ENCODE results near the gene DTNA. TPM values are rescaled to one million over a fixed set of nuclear protein-coding genes. Genes with fewer than 3 reads are reported as not detected.
A peak's percentile ranks its signal among the peaks of the same experiment; 100 is the strongest.

DTNA gene
- total RNA-seq, 3 donors from 2014 or later (not counting 1 experiment from before 2014, with no cell fraction given): 0.33 TPM; not detected in 2

DNA sequence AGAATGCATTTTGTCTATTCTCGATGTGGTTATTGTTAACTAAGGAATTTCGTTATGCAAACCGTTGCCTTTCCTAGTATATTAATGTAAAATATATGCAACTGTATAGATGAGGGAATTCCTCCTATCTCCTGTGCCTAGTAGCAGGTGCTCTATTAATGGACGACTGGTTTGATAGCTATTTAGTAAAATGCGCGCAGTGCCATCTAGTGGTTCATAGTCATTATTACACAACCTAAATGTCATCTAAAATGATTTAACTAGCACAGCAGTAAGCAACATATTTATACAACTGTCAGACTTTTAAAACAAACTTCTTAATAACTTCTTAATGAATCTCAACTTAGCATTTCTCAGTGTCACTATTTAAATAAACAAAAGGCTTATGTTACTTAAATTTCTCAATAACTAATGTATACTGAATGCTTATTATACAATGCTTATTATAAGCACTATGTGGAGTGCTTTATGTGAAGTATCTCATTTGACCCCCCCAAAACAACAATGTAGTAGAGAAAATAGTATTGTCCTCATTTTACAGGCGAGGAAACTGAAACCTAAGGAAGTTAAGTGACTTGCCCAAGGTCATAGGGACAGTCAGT lies 77.9 kb downstream of the DTNA start:
- ATAC-seq (peak; percentile 75 to 88 (median 80)), DNase-seq (peak in 1 of 2 donors; percentile 71)
- no peaks in the 10 kb centered on the region for H3K36me3 ChIP-seq (ENCODE audit: control insufficient read depth, insufficient read depth, low read length)
- H3K4me3 Mint-ChIP-seq: no peak overlapping the region
- no peaks in the 10 kb centered on the region for H3K9me3 Mint-ChIP-seq
- no peak overlapping the region for H3K27ac Mint-ChIP-seq
- H3K4me3 ChIP-seq (ENCODE audit: low read length): no peak overlapping the region
- H3K27me3 Mint-ChIP-seq (ENCODE audit: low read depth in 2 of 2): peaks cover 25 to 36% of the 10 kb centered on the region in 2 donors
- H3K4me1 ChIP-seq (ENCODE audit: control insufficient read depth, insufficient read depth, low read length): no peaks in the 10 kb centered on the region
- intact Hi-C loops (cut with micrococcal nuclease): loop anchor here (1.0 to 5.0 kb wide), 2 partner anchors 127 to 666 kb away; no protein-coding TSS in a partner anchor
- TF ChIP-seq CTCF (IDR thresholded peaks at IDR 0.05): peak; percentile 95
- WGBS (ENCODE audit: insufficient coverage): 0% methylated on average over 4 of the region's 7 CpGs
- no peaks in the 10 kb centered on the region for H3K9me3 ChIP-seq (ENCODE audit: control insufficient read depth, insufficient read depth, low read length)
- H3K27me3 ChIP-seq (ENCODE audit: control insufficient read depth, insufficient read depth, low read length): peaks cover 2% of the 10 kb centered on the region
- H3K4me1 Mint-ChIP-seq: no peaks in the 10 kb centered on the region
- H3K36me3 Mint-ChIP-seq: no peaks in the 10 kb centered on the region
- no peak overlapping the region for H3K27ac ChIP-seq (ENCODE audit: low read length)

DNA sequence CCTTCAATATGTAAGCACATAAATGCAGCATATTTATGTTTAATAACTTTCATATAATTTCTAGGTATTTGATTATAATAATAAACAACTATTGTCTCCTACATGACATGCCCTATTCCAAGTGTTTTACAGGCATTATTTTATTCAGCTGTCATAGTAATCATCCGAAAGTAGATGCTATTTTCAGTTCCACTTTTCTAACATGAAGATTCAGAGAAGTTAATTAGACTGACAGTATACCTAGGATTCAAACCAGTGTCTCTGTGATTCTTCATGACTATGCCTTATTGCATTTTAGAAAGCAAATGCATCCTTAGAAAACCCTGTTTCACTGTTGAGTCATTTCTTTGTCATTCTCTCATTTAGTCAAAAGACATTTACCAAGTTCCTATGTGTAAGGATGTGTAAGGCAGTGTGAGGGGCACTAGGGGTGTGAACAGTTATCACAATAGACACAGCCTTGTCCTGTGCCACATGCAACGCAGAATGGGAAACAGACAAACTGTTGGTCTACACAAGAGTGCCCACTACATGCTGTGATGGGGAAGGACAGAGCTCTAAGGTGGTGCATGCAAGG lies 79.8 kb downstream of the DTNA start:
- H3K27ac Mint-ChIP-seq: no peak overlapping the region

GRCh38 chr18:34794348-34794747 lies 84.2 kb downstream of the DTNA start:
- Mint-ChIP-seq H3K27ac (no peak overlapping the region), H3K27me3 (ENCODE audit: low read depth in 2 of 2) (peaks cover 16 to 43% of the 10 kb centered on the region in 2 donors), H3K4me3 (no peak overlapping the region), H3K9me3 (no peaks in the 10 kb centered on the region), H3K4me1 (no peaks in the 10 kb centered on the region), H3K36me3 (no peaks in the 10 kb centered on the region)
- Histone ChIP-seq H3K27me3 (ENCODE audit: control insufficient read depth, insufficient read depth, low read length) (no peaks in the 10 kb centered on the region), H3K9me3 (ENCODE audit: control insufficient read depth, insufficient read depth, low read length) (no peaks in the 10 kb centered on the region), H3K4me1 (ENCODE audit: control insufficient read depth, insufficient read depth, low read length) (no peaks in the 10 kb centered on the region), H3K36me3 (ENCODE audit: control insufficient read depth, insufficient read depth, low read length) (no peaks in the 10 kb centered on the region), H3K27ac (ENCODE audit: low read length) (no peak overlapping the region), H3K4me3 (ENCODE audit: low read length) (no peak overlapping the region)
- ATAC-seq: no peak
- TF ChIP-seq CTCF (IDR thresholded peaks at IDR 0.05): no peak
- 93% methylated on average over 3 of the region's 3 CpGs for WGBS (ENCODE audit: insufficient coverage)
- intact Hi-C loops (cut with micrococcal nuclease): no loop called here
- DNase-seq: no peak

More for the DNA sequence above, 79.8 kb downstream of the DTNA start:
- Histone ChIP-seq H3K9me3 (ENCODE audit: control insufficient read depth, insufficient read depth, low read length) (no peaks in the 10 kb centered on the region), H3K4me1 (ENCODE audit: control insufficient read depth, insufficient read depth, low read length) (no peaks in the 10 kb centered on the region), H3K4me3 (ENCODE audit: low read length) (no peak overlapping the region), H3K27me3 (ENCODE audit: control insufficient read depth, insufficient read depth, low read length) (peaks cover 2% of the 10 kb centered on the region), H3K27ac (ENCODE audit: low read length) (no peak overlapping the region), H3K36me3 (ENCODE audit: control insufficient read depth, insufficient read depth, low read length) (no peaks in the 10 kb centered on the region)
- TF ChIP-seq CTCF (IDR thresholded peaks at IDR 0.05): no peak
- no peak overlapping the region for H3K4me3 Mint-ChIP-seq
- H3K36me3 Mint-ChIP-seq: no peaks in the 10 kb centered on the region
- ATAC-seq: no peak
- intact Hi-C loops (cut with micrococcal nuclease): loop anchor here (5.0 kb wide), 1 partner anchor 668 kb away; no protein-coding TSS in a partner anchor
- H3K9me3 Mint-ChIP-seq: no peaks in the 10 kb centered on the region
- peaks cover 25 to 51% of the 10 kb centered on the region in 2 donors for H3K27me3 Mint-ChIP-seq (ENCODE audit: low read depth in 2 of 2)
- H3K4me1 Mint-ChIP-seq: no peaks in the 10 kb centered on the region
- DNase-seq: no peak
- 83% methylated on average over 2 of the region's 2 CpGs for WGBS (ENCODE audit: insufficient coverage)

Measured in natural killer cell (primary cell).